Naive thymus-derived CD8-positive, alpha-beta T cell (primary cell): ENCODE measurements around the gene NT5C2. TPM values are rescaled to one million over a fixed set of nuclear protein-coding genes. Genes with fewer than 3 reads are reported as not detected.
A peak's percentile ranks its signal among the peaks of the same experiment; 100 is the strongest.

Experiments
- ATAC-seq, 2 donors: fragments of 150-1000 bp; cut with Tn5 transposase in 1 of 2; sonication (Bioruptor Pico), chemical (Tn5 transposase) in 1 of 2; 1 replicate in 1 of 2; 2 replicates in 1 of 2; pipeline ENCODE4 v1.10.0; 2021; ENCODE audit warnings: mild to moderate bottlenecking in 2 of 2, moderate library complexity in 2 of 2
- POLR2A ChIA-PET: fragments of 350-600 bp; sonication (Branson Sonifier 250); formaldehyde crosslinking; loops from one replicate; lab custom pipeline; 2021; ENCODE audit warnings: antibody characterized with exemption; lab: Charles Lee
- DNase-seq, 10 donors: peaks; one replicate each; pipeline versions ENCODE4 v3.0.0 to v3.0.0-alpha.2; 2020 to 2022
- H3K27ac Mint-ChIP-seq, 10 donors: one replicate each; pipeline ENCODE4 v1.8.0; 2020 to 2022; ENCODE audit warnings: mild to moderate bottlenecking in 10 of 10, mixed read lengths in 10 of 10, moderate library complexity in 4 of 10, inconsistent platforms in 1 of 10
- H3K27me3 Mint-ChIP-seq, 5 donors: one replicate each; pipeline ENCODE4 v1.8.0; 2021 to 2022; ENCODE audit warnings: mixed read lengths in 5 of 5
- H3K36me3 Mint-ChIP-seq, 3 donors: one replicate each; pipeline ENCODE4 v1.8.0; 2020 to 2022; ENCODE audit warnings: mixed read lengths in 3 of 3, mild to moderate bottlenecking in 2 of 3, inconsistent platforms in 1 of 3
- H3K4me1 Mint-ChIP-seq, 4 donors: one replicate each; pipeline ENCODE4 v1.8.0; 2021 to 2022; ENCODE audit warnings: mixed read lengths in 4 of 4
- H3K4me3 Mint-ChIP-seq, 10 donors: one replicate each; pipeline ENCODE4 v1.8.0; 2020 to 2022; ENCODE audit warnings: mild to moderate bottlenecking in 10 of 10, mixed read lengths in 10 of 10, moderate library complexity in 6 of 10, inconsistent platforms in 1 of 10
- H3K9me3 Mint-ChIP-seq, 9 donors: one replicate each; pipeline ENCODE4 v1.8.0; 2020 to 2022; ENCODE audit warnings: mixed read lengths in 9 of 9, mild to moderate bottlenecking in 3 of 9, inconsistent platforms in 1 of 9, moderate library complexity in 1 of 9
- polyA plus RNA-seq, 3 donors: library from polyadenylated mRNA; unstranded; fragments of 300-500 nt; fragmentation: Illumina TruSeq; gene quantifications; one replicate each; pipeline ENCODE4 v1.2.3, GENCODE V29; 2021
- total RNA-seq, 8 experiments: library from RNA in 2 of 8; stranded (reverse) in 2 of 8; gene quantifications; one replicate each; pipeline ENCODE4 v1.2.3 and lab custom pipeline; 2021 to 2026

NT5C2 gene
- total and polyA plus RNA-seq, 5 experiments from 2014 or later = 48.1 to 94.7 (median 63.9) TPM

DNA sequence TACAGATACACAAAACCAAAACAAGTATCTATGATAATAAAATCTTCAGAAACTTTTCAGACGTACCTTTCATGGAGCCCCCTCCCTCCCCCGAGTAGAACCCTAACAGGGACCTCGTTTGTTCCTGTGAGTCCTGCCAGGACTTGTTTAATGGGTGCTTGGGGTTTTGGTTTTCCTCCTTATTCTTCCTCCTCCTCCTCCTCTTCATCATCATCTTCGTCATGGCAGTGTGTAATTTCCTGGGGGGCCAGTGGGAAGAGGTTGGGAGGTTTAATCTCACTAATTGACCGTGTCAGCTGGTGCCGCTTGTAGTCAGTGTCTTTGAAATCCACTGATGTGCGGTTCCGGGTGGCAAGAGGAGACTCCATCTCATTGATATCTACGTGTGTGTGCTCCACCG is 103.6 kb downstream of the NT5C2 start:
- Mint-ChIP-seq H3K27ac (peak overlapping the region in 2 of 10 donors; percentile 8 to 28), H3K4me1 (no peaks in the 10 kb centered on the region), H3K9me3 (no peaks in the 10 kb centered on the region), H3K4me3 (no peak overlapping the region), H3K36me3 (peaks cover 0 to 95% (median 26%) of the 10 kb centered on the region in 3 donors), H3K27me3 (no peaks in the 10 kb centered on the region)
- POLR2A ChIA-PET = no interaction called here
- DNase-seq (no peak), ATAC-seq (no peak)

- POLR2A ChIA-PET = interaction anchor here (0.7 kb wide), 1 partner anchor 515 kb away, joined by 5 read pairs; no protein-coding TSS in a partner anchor
- ATAC-seq (no peak), DNase-seq (no peak)
- no peak overlapping the region for H3K4me3 Mint-ChIP-seq
- no peaks in the 10 kb centered on the region for H3K9me3 Mint-ChIP-seq
- no peaks in the 10 kb centered on the region for H3K4me1 Mint-ChIP-seq
- peak overlapping the region in 4 of 10 donors; percentile 14 to 57 (median 23) for H3K27ac Mint-ChIP-seq
- H3K27me3 Mint-ChIP-seq = no peaks in the 10 kb centered on the region
- peaks cover 0 to 76% (median 15%) of the 10 kb centered on the region in 3 donors for H3K36me3 Mint-ChIP-seq
Observed at GRCh38 chr10:103086799-103087198, 106.3 kb downstream of the NT5C2 start.

DNA sequence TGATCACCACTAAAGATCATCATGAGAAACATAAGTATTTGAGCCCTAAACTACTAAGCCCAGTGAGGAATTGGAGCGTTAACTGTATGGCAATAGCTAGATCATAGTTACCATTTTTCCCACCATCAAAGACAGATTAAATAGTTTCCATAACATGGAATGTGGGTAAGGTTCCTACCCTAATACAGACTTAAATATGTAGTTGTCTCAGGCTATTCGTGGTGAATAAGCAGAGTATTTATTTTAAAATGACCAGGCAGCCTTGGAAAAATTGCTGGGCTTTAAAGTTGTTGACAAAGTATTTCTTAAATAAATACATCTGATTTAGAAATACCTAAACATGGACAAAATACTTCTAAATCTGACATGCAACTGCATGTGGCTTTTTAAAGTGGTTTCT is 106.8 kb downstream of the NT5C2 start:
- POLR2A ChIA-PET = no interaction called here
- DNase-seq (no peak), ATAC-seq (no peak)
- Mint-ChIP-seq H3K36me3 (peaks cover 0 to 70% (median 13%) of the 10 kb centered on the region in 3 donors), H3K27me3 (no peaks in the 10 kb centered on the region), H3K4me3 (no peak overlapping the region), H3K4me1 (no peaks in the 10 kb centered on the region), H3K27ac (peak overlapping the region in 1 of 10 donors; percentile 64), H3K9me3 (no peaks in the 10 kb centered on the region)

DNA sequence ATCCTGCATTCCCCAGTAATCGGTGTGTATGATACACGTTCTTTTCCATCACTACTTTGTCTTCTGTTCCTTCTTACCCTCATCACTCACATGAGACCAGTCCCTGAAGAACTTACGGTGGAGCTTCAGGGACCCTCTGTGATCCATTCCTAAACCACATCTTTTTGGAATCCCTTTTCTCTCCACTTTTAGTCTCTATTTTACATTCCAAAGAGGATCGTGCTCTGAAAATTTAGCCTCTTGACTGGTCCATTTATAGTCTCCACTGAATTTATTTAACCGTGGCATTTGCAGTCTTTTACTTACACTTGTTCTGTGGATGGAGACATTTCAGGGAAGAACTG is 109.1 kb downstream of the NT5C2 start:
- ATAC-seq = no peak

DNA sequence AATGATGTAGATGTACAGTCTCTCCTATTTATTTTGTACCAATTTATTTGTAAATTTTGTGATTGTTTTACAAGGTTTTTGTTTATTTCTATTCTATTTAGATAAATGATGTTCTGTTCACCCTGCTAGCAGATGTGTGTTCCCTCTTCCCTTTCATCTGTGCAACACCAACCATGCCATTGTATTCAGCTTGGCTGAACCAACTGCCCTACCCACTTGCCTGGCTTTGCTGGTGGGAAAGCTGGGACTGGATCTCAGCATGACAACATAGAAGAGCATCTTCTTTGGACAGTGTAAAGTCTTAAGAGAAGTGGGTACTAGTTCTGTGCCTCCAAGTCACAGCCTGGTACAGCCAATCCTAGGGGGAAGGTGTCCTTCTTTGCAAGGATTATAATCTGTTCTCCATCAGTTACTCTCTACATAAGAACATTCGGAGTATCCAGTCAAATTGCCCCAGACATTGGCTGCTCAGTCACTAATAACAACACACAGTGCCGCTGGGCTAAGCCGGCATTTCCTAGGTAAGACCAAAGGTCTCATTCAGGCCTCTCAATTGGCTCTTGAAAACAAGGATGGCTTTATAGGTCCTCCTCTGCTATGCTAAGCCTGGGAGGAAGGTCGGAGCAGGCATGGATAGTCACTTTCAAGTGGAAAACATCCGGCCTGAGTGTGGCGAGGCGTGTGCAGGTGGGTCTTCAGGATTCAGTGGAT is 109.7 kb downstream of the NT5C2 start:
- no peak for ATAC-seq
- peaks cover 0 to 44% (median 9%) of the 10 kb centered on the region in 3 donors for H3K36me3 Mint-ChIP-seq
- peak overlapping the region in 5 of 10 donors; percentile 5 to 90 (median 44) for H3K27ac Mint-ChIP-seq

More for the DNA sequence above, 109.1 kb downstream of the NT5C2 start:
- H3K36me3 Mint-ChIP-seq = peaks cover 0 to 47% (median 7%) of the 10 kb centered on the region in 3 donors
- DNase-seq = no peak
- no peaks in the 10 kb centered on the region for H3K4me1 Mint-ChIP-seq
- peak overlapping the region in 5 of 10 donors; percentile 19 to 82 (median 44) for H3K27ac Mint-ChIP-seq
- H3K4me3 Mint-ChIP-seq = no peak overlapping the region
- POLR2A ChIA-PET = no interaction called here
- no peaks in the 10 kb centered on the region for H3K27me3 Mint-ChIP-seq
- H3K9me3 Mint-ChIP-seq = no peaks in the 10 kb centered on the region

GRCh38 chr10:103082683-103083082 is 110.4 kb downstream of the NT5C2 start:
- no peak for ATAC-seq
- H3K4me3 Mint-ChIP-seq = no peak overlapping the region
- no peaks in the 10 kb centered on the region for H3K9me3 Mint-ChIP-seq
- peak overlapping the region in 6 of 10 donors; percentile 0 to 90 (median 56) for H3K27ac Mint-ChIP-seq
- H3K27me3 Mint-ChIP-seq = no peaks in the 10 kb centered on the region
- no peak for DNase-seq
- POLR2A ChIA-PET = no interaction called here
- H3K36me3 Mint-ChIP-seq = peaks cover 0 to 42% (median 6%) of the 10 kb centered on the region in 3 donors
- H3K4me1 Mint-ChIP-seq = no peaks in the 10 kb centered on the region

More for the DNA sequence above, 109.7 kb downstream of the NT5C2 start:
- H3K9me3 Mint-ChIP-seq = no peaks in the 10 kb centered on the region
- no peaks in the 10 kb centered on the region for H3K27me3 Mint-ChIP-seq
- DNase-seq = no peak
- POLR2A ChIA-PET = no interaction called here
- no peak overlapping the region for H3K4me3 Mint-ChIP-seq
- no peaks in the 10 kb centered on the region for H3K4me1 Mint-ChIP-seq

GRCh38 chr10:103080891-103081581 is 112.0 kb downstream of the NT5C2 start:
- DNase-seq (no peak), ATAC-seq (no peak)
- Mint-ChIP-seq H3K27me3 (no peaks in the 10 kb centered on the region), H3K4me1 (no peaks in the 10 kb centered on the region), H3K27ac (peak overlapping the region in 4 of 10 donors; percentile 20 to 78 (median 58)), H3K36me3 (peaks cover 0 to 45% (median 19%) of the 10 kb centered on the region in 3 donors), H3K9me3 (no peaks in the 10 kb centered on the region), H3K4me3 (no peak overlapping the region)
- POLR2A ChIA-PET = no interaction called here

- DNase-seq (no peak), ATAC-seq (no peak)
- H3K36me3 Mint-ChIP-seq = peaks cover 0 to 40% (median 20%) of the 10 kb centered on the region in 3 donors
- no peak overlapping the region for H3K4me3 Mint-ChIP-seq
- H3K27ac Mint-ChIP-seq = no peak overlapping the region
- POLR2A ChIA-PET = interaction anchor here (0.6 kb wide), 1 partner anchor 360 kb away, joined by 4 read pairs; no protein-coding TSS in a partner anchor
- no peaks in the 10 kb centered on the region for H3K4me1 Mint-ChIP-seq
- H3K27me3 Mint-ChIP-seq = no peaks in the 10 kb centered on the region
- no peaks in the 10 kb centered on the region for H3K9me3 Mint-ChIP-seq
Observed at GRCh38 chr10:103079946-103080345, 113.1 kb downstream of the NT5C2 start.

DNA sequence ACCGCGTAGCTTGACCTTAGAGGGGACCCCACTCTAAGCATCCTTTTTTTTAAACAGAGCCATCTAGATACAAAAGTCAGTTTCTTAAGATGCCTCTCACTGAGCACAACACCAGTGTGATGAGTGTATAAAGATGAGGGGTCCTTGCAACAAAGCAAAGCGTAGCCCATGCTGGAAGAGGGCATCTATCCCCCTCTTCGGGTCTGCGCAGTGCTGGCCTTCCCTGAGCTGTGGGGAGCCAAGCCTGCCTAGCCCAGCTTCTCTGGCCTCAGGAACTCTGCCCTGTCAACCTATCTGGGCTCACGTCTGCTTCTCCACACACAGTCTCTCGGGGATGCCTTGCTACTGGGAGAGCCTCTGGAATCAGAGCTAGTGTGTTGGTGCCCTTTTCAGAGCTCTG is 114.0 kb downstream of the NT5C2 start:
- H3K27me3 Mint-ChIP-seq = no peaks in the 10 kb centered on the region
- H3K9me3 Mint-ChIP-seq = no peaks in the 10 kb centered on the region
- DNase-seq (no peak), ATAC-seq (no peak)
- peaks cover 0 to 46% (median 20%) of the 10 kb centered on the region in 3 donors for H3K36me3 Mint-ChIP-seq
- POLR2A ChIA-PET = interaction anchor here (0.6 kb wide), 1 partner anchor 359 kb away, joined by 4 read pairs; no protein-coding TSS in a partner anchor
- no peak overlapping the region for H3K4me3 Mint-ChIP-seq
- H3K27ac Mint-ChIP-seq = no peak overlapping the region
- no peaks in the 10 kb centered on the region for H3K4me1 Mint-ChIP-seq

- no peaks in the 10 kb centered on the region for H3K4me1 Mint-ChIP-seq
- no peak for ATAC-seq
- H3K9me3 Mint-ChIP-seq = no peaks in the 10 kb centered on the region
- no peaks in the 10 kb centered on the region for H3K27me3 Mint-ChIP-seq
- peaks cover 0 to 46% (median 20%) of the 10 kb centered on the region in 3 donors for H3K36me3 Mint-ChIP-seq
- H3K4me3 Mint-ChIP-seq = no peak overlapping the region
- POLR2A ChIA-PET = no interaction called here
- H3K27ac Mint-ChIP-seq = no peak overlapping the region
- no peak for DNase-seq
Observed at GRCh38 chr10:103078676-103079075, 114.4 kb downstream of the NT5C2 start.

DNA sequence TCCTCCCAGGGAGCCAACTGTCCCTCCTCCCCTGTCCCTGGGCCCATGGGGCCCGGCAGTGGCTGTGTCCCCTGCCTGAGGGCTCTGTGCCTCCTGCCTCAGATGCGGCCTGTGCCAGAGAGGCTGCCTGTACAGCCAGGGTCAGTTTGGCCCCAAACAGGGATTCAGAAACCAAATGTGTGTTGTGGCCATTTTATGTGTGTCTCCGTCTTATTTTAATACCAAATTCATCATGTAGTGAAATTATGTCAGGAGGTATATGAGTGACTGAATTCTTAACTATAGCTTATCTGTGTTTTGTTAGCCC is 114.8 kb downstream of the NT5C2 start:
- H3K36me3 Mint-ChIP-seq = peaks cover 0 to 42% (median 20%) of the 10 kb centered on the region in 3 donors
- no peak overlapping the region for H3K4me3 Mint-ChIP-seq
- POLR2A ChIA-PET = no interaction called here
- ATAC-seq (no peak), DNase-seq (no peak)
- H3K4me1 Mint-ChIP-seq = no peaks in the 10 kb centered on the region
- no peak overlapping the region for H3K27ac Mint-ChIP-seq
- H3K27me3 Mint-ChIP-seq = no peaks in the 10 kb centered on the region
- H3K9me3 Mint-ChIP-seq = no peaks in the 10 kb centered on the region

DNA sequence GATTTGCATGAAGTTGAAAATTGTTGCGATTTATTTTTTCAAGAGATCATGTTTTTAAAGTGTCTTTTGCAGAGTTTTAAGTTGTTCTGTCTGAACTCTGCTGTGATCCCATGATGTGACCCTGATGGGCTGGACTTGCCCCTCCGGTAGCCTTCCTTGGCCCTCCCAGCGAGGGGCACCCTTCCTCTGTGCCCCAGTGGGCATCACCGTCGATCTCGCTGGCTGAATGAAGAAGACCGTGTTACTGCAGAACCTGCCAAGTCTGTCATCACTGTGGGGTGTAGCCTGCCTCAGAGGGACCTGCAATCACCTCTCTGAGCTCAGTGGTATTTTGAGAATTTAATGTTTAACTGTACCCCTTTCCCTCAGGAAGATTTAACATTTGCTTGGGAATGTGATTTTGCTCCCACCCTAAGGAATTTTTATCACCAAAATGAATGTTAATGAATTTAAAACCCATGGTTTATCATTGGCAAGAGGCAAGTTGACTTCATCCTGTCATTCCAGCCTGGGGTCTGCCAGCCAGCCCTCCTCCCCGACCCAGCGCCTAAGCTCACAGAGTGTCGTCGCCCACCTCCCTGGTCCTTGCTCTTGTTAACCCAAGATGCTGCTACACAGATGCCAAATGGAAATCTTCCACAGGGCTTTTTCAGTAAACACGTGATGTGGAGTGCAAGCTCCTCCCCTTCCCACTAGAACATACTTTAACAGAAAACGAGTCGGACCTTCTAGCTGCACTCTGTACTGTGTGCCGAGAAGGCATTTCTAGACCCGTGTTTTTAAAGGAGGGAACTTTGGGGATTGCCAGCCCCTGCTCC is 115.4 kb downstream of the NT5C2 start:
- peaks cover 0 to 38% (median 20%) of the 10 kb centered on the region in 3 donors for H3K36me3 Mint-ChIP-seq
- H3K4me1 Mint-ChIP-seq = no peaks in the 10 kb centered on the region
- POLR2A ChIA-PET = no interaction called here
- no peak for ATAC-seq
- no peak overlapping the region for H3K4me3 Mint-ChIP-seq
- no peaks in the 10 kb centered on the region for H3K27me3 Mint-ChIP-seq
- no peak overlapping the region for H3K27ac Mint-ChIP-seq
- no peak for DNase-seq
- H3K9me3 Mint-ChIP-seq = no peaks in the 10 kb centered on the region
